ENCODE results near the gene RNASE7. TPM values are rescaled to one million over a fixed set of nuclear protein-coding genes. Genes with fewer than 3 reads are reported as not detected.

Gene RNASE7
- total RNA-seq, 2 experiments from 2014 or later: not detected

- no peaks in the 10 kb centered on the region for H3K9me3 Mint-ChIP-seq (ENCODE audit: insufficient read depth)
- H3K4me3 Mint-ChIP-seq: no peak overlapping the region
- ChIA-PET POLR2A (interaction anchor here (1.0 to 1.4 kb wide), 2 partner anchors 13 to 24 kb away, joined by 3 read pairs; no protein-coding TSS in a partner anchor), CTCF (interaction anchor here (0.9 to 7.0 kb wide), 15 partner anchors 8 to 103 kb away, joined by 3 to 225 read pairs (median 5); partner anchors contain the start of gene TMEM253)
- H3K27me3 Mint-ChIP-seq (ENCODE audit: low read depth): peaks cover 21% of the 10 kb centered on the region
- no peak for DNase-seq
- no peak for ATAC-seq
- no peaks in the 10 kb centered on the region for H3K36me3 Mint-ChIP-seq (ENCODE audit: low read depth)
- no peak overlapping the region for H3K27ac Mint-ChIP-seq
- peaks cover 31% of the 10 kb centered on the region for H3K4me1 Mint-ChIP-seq (ENCODE audit: low read depth)
Observed at GRCh38 chr14:21091821-21092272, 49.7 kb downstream of the RNASE7 start.

- Mint-ChIP-seq H3K4me1 (ENCODE audit: low read depth) (peaks cover 25% of the 10 kb centered on the region), H3K27me3 (ENCODE audit: low read depth) (peaks cover 27% of the 10 kb centered on the region), H3K36me3 (ENCODE audit: low read depth) (no peaks in the 10 kb centered on the region), H3K4me3 (no peak overlapping the region), H3K9me3 (ENCODE audit: insufficient read depth) (no peaks in the 10 kb centered on the region), H3K27ac (no peak overlapping the region)
- DNase-seq: peak; percentile 92
- ChIA-PET POLR2A (interaction anchor here (1.0 to 1.4 kb wide), 2 partner anchors 13 to 24 kb away, joined by 3 read pairs; no protein-coding TSS in a partner anchor), CTCF (interaction anchor here (0.8 to 7.0 kb wide), 16 partner anchors 9 to 103 kb away, joined by 3 to 225 read pairs (median 5); partner anchors contain the start of gene TMEM253)
- peak; percentile 70 for ATAC-seq
Observed at GRCh38 chr14:21092273-21093011, 50.3 kb downstream of the RNASE7 start.

- Mint-ChIP-seq H3K4me3 (no peak overlapping the region), H3K9me3 (ENCODE audit: insufficient read depth) (no peaks in the 10 kb centered on the region), H3K27me3 (ENCODE audit: low read depth) (peaks cover 27% of the 10 kb centered on the region), H3K4me1 (ENCODE audit: low read depth) (peaks cover 19% of the 10 kb centered on the region), H3K36me3 (ENCODE audit: low read depth) (no peaks in the 10 kb centered on the region), H3K27ac (no peak overlapping the region)
- ChIA-PET POLR2A (interaction anchor here (1.0 kb wide), 1 partner anchor 25 kb away, joined by 3 read pairs; no protein-coding TSS in a partner anchor), CTCF (interaction anchor here (0.8 to 7.0 kb wide), 14 partner anchors 10 to 104 kb away, joined by 3 to 225 read pairs (median 5); partner anchors contain the start of gene TMEM253)
- no peak for DNase-seq
- ATAC-seq: no peak
Observed at GRCh38 chr14:21093018-21093417, 50.9 kb downstream of the RNASE7 start.

Small RNA genes within 50 kb of the gene (microRNA-seq; reads per million reads assigned to microRNA genes)
- gene MIR6717: not detected

Other genes with a start within 250 kb of the RNASE7 start
- not detected for gene RNASE1, start 239.5 kb upstream of the RNASE7 start, total RNA-seq
- gene RNASE3, start 151.0 kb upstream of the RNASE7 start, total RNA-seq: not detected
- gene RNASE2, start 86.9 kb upstream of the RNASE7 start, total RNA-seq: not detected
- gene METTL17, start 52.4 kb upstream of the RNASE7 start, total RNA-seq: 100 to 1,000 TPM in 1 of 2 experiments, 10 to 100 TPM in 1; 97.5 to 103 TPM
- gene SLC39A2, start 43.1 kb upstream of the RNASE7 start, total RNA-seq: not detected
- 1 to 10 TPM; 6.2 to 7.6 TPM for gene NDRG2, start 17.3 kb upstream of the RNASE7 start, total RNA-seq
- gene TPPP2, start 12.1 kb upstream of the RNASE7 start, total RNA-seq: not detected
- not detected for gene RNASE13, start 7.6 kb upstream of the RNASE7 start, total RNA-seq
- gene RNASE8, start 15.5 kb downstream of the RNASE7 start, total RNA-seq: not detected
- gene ARHGEF40, start 27.9 kb downstream of the RNASE7 start, total RNA-seq: under 1 TPM; 0.53 to 0.83 TPM
- 1 to 10 TPM; 2.8 to 3.1 TPM for gene ZNF219, start 56.3 kb downstream of the RNASE7 start, total RNA-seq
- gene TMEM253, start 58.7 kb downstream of the RNASE7 start, total RNA-seq: not detected
- gene OR5AU1, start 113.7 kb downstream of the RNASE7 start, total RNA-seq: not detected
- gene HNRNPC, start 227.1 kb downstream of the RNASE7 start, total RNA-seq: 100 to 1,000 TPM; 768 to 782 TPM
- gene RPGRIP1, start 237.7 kb downstream of the RNASE7 start, total RNA-seq: not detected